OCI-LY3 (cell line): ENCODE measurements around the gene CROCC.

Experiments used
- H2AFZ ChIP-seq: fragments of 200-600, 300-600 bp; shearing (Covaris generic); 2 replicates; pipeline ENCODE4 v1.6.0; 2014; ENCODE audit warnings: antibody characterized with exemption, low read depth, low read length
- H3K27ac ChIP-seq: fragments of 200-600, 300-600 bp; sonication (generic); 2 replicates; pipeline ENCODE4 v1.5.1; 2014; ENCODE audit warnings: mild to moderate bottlenecking, low read length, moderate library complexity, mixed read lengths
- H3K27me3 ChIP-seq: fragments of 200-600, 300-600 bp; sonication (generic); 2 replicates; pipeline ENCODE4 v1.6.1; 2014; ENCODE audit warnings: low read depth, low read length, mixed read lengths
- H3K36me3 ChIP-seq: fragments of 200-600, 300-600 bp; sonication (generic); replicated peaks from 2 replicates; pipeline ENCODE3; 2014; ENCODE audit warnings: low read depth, low read length, mixed read lengths
- H3K4me1 ChIP-seq: fragments of 300-600, 200-600 bp; sonication (generic); 2 replicates; pipeline ENCODE4 v1.6.1; 2014; ENCODE audit warnings: low read length, mixed read lengths
- H3K4me2 ChIP-seq: fragments of 200-600, 300-600 bp; sonication (generic); 2 replicates; pipeline ENCODE4 v1.6.1; 2014; ENCODE audit warnings: low read length, mixed read lengths
- H3K4me3 ChIP-seq: fragments of 300-600, 200-600 bp; sonication (generic); 2 replicates; pipeline ENCODE4 v1.5.1; 2014; ENCODE audit warnings: antibody characterized with exemption, mild to moderate bottlenecking, low read length, moderate library complexity
- H3K79me2 ChIP-seq: fragments of 300-600, 200-600 bp; shearing (Covaris generic); 2 replicates; pipeline ENCODE4 v1.6.1; 2014; ENCODE audit warnings: mild to moderate bottlenecking, low read length, mixed read lengths
- H3K9ac ChIP-seq: fragments of 300-600, 200-600 bp; shearing (Covaris generic); 2 replicates; pipeline ENCODE4 v1.6.0; 2014; ENCODE audit warnings: mild to moderate bottlenecking, low read length, moderate library complexity
- H3K9me3 ChIP-seq: fragments of 200-600, 300-600 bp; shearing (Covaris generic); 2 replicates; pipeline ENCODE4 v1.6.1; 2014; ENCODE audit warnings: low read length, mixed read lengths; ENCODE audit not compliant: insufficient read depth
- H4K20me1 ChIP-seq: fragments of 200-600, 300-600 bp; sonication (generic); 2 replicates; pipeline ENCODE4 v1.6.1; 2016; ENCODE audit warnings: low read length, mixed read lengths; ENCODE audit not compliant: insufficient read depth
- CTCF ChIP-seq: fragments of 200-600, 300-600 bp; sonication (generic); IDR thresholded peaks from 2 replicates; pipeline ENCODE4 v1.5.1; 2014; ENCODE audit warnings: antibody characterized with exemption, low read length, low read depth
- EZH2phosphoT487 ChIP-seq: fragments of 200-600 bp; shearing (Covaris generic); IDR thresholded peaks from 2 replicates; pipeline ENCODE4 v1.6.1; 2018; ENCODE audit warnings: antibody characterized with exemption, mixed run types, low read depth

Gene CROCC

GRCh38 chr1:16965486-16966067 lies 43.8 kb downstream of the CROCC start:
- no peaks in the 10 kb centered on the region for H3K9me3 ChIP-seq

GRCh38 chr1:16966282-16966681 lies 44.6 kb downstream of the CROCC start:
- Histone ChIP-seq H4K20me1 (no peaks in the 10 kb centered on the region), H3K4me1 (no peaks in the 10 kb centered on the region), H3K27ac (no peak overlapping the region), H2AFZ (no peak overlapping the region), H3K9me3 (no peaks in the 10 kb centered on the region), H3K9ac (no peak overlapping the region), H3K27me3 (no peaks in the 10 kb centered on the region), H3K36me3 (no peaks in the 10 kb centered on the region), H3K79me2 (no peaks in the 10 kb centered on the region), H3K4me3 (no peak overlapping the region), H3K4me2 (no peak overlapping the region)
- no peak for TF ChIP-seq CTCF
- TF ChIP-seq EZH2phosphoT487, result no peak

More at GRCh38 chr1:16965486-16966067, 43.8 kb downstream of the CROCC start:
- Histone ChIP-seq H3K4me2 (no peak overlapping the region), H3K9ac (no peak overlapping the region), H4K20me1 (no peaks in the 10 kb centered on the region), H3K27me3 (no peaks in the 10 kb centered on the region), H2AFZ (no peak overlapping the region), H3K27ac (no peak overlapping the region), H3K36me3 (no peaks in the 10 kb centered on the region), H3K4me3 (no peak overlapping the region), H3K4me1 (no peaks in the 10 kb centered on the region), H3K79me2 (no peaks in the 10 kb centered on the region)
- TF ChIP-seq EZH2phosphoT487, result no peak
- no peak for TF ChIP-seq CTCF

GRCh38 chr1:16967095-16967575 lies 45.4 kb downstream of the CROCC start:
- Histone ChIP-seq H3K27ac (no peak overlapping the region), H2AFZ (no peak overlapping the region), H3K36me3 (no peaks in the 10 kb centered on the region)

GRCh38 chr1:16967962-16968361 lies 46.2 kb downstream of the CROCC start:
- Histone ChIP-seq H3K9ac (no peak overlapping the region), H3K4me2 (no peak overlapping the region), H2AFZ (no peak overlapping the region), H3K27ac (no peak overlapping the region), H3K9me3 (no peaks in the 10 kb centered on the region), H3K79me2 (no peaks in the 10 kb centered on the region), H4K20me1 (no peaks in the 10 kb centered on the region), H3K4me3 (no peak overlapping the region), H3K4me1 (no peaks in the 10 kb centered on the region), H3K36me3 (no peaks in the 10 kb centered on the region), H3K27me3 (no peaks in the 10 kb centered on the region)
- no peak for TF ChIP-seq EZH2phosphoT487
- no peak for TF ChIP-seq CTCF

More at GRCh38 chr1:16967095-16967575, 45.4 kb downstream of the CROCC start:
- Histone ChIP-seq H3K4me3 (no peak overlapping the region), H3K79me2 (no peaks in the 10 kb centered on the region), H3K4me1 (no peaks in the 10 kb centered on the region), H3K27me3 (no peaks in the 10 kb centered on the region), H4K20me1 (no peaks in the 10 kb centered on the region), H3K9me3 (no peaks in the 10 kb centered on the region), H3K9ac (no peak overlapping the region), H3K4me2 (no peak overlapping the region)
- TF ChIP-seq EZH2phosphoT487 (no peak), CTCF (no peak)
